PC-3 (cell line): ENCODE measurements around the gene EMX2. TPM values are rescaled to one million over a fixed set of nuclear protein-coding genes. Genes with fewer than 3 reads are reported as not detected.

Source experiments
- ATAC-seq: fragments of 200-7000 bp; cut with Tn5 transposase; 2 replicates; pipeline ENCODE4 v1.9.1; 2020; ENCODE audit warnings: mild to moderate bottlenecking, moderate library complexity
- BruUV-seq: library from RNA; stranded (reverse); fragments of 400-500 nt; replicated peaks from 2 replicates; lab custom pipeline; 2021; lab: Mats Ljungman, UMichigan
- CTCF ChIA-PET: fragments of 300-600 bp; sonication (Branson Sonifier 250); formaldehyde crosslinking; loops from one replicate; lab custom pipeline; 2022; ENCODE audit warnings: antibody characterized with exemption; lab: Charles Lee
- POLR2A ChIA-PET: fragments of 300-600 bp; sonication (Branson Sonifier 250); formaldehyde crosslinking; loops from one replicate; lab custom pipeline; 2022; ENCODE audit warnings: antibody characterized with exemption; ENCODE audit not compliant: unreplicated experiment; lab: Charles Lee
- DNase-seq: peaks from one replicate; pipeline ENCODE4 v3.0.0-alpha.2; 2015
- H2AFZ ChIP-seq: fragments of 300-600 bp; sonication (generic); 2 replicates; pipeline ENCODE4 v1.6.0; 2016; ENCODE audit warnings: antibody characterized with exemption, low read length
- H3F3A ChIP-seq: fragments of 300-600 bp; sonication (generic); one replicate; pipeline ENCODE4 v1.6.0; 2017; ENCODE audit warnings: antibody characterized with exemption, low read length, control low read depth, mild to moderate bottlenecking; ENCODE audit not compliant: unreplicated experiment
- H3K27ac ChIP-seq: fragments of 300-600 bp; sonication (generic); 2 replicates; pipeline ENCODE4 v1.5.1; 2016; ENCODE audit warnings: mild to moderate bottlenecking, low read length
- H3K27me3 ChIP-seq: fragments of 300-600 bp; sonication (generic); 2 replicates; pipeline ENCODE4 v1.6.1; 2016; ENCODE audit warnings: low read length, mixed read lengths
- H3K36me3 ChIP-seq: fragments of 300-600 bp; sonication (generic); 2 replicates; pipeline ENCODE4 v1.6.1; 2016; ENCODE audit warnings: low read depth, mixed run types, low read length, mixed read lengths
- H3K4me1 ChIP-seq: fragments of 300-600 bp; sonication (generic); 2 replicates; pipeline ENCODE4 v1.5.1; 2016; ENCODE audit warnings: low read length; ENCODE audit not compliant: insufficient read depth
- H3K4me2 ChIP-seq: fragments of 300-600 bp; sonication (generic); 2 replicates; pipeline ENCODE4 v1.6.0; 2016; ENCODE audit warnings: low read length
- H3K4me3 ChIP-seq: fragments of 300-600 bp; sonication (generic); 2 replicates; pipeline ENCODE4 v1.5.1; 2016; ENCODE audit warnings: mild to moderate bottlenecking, low read length, mixed read lengths
- H3K79me2 ChIP-seq: fragments of 300-600 bp; sonication (generic); 2 replicates; pipeline ENCODE4 v1.6.1; 2017; ENCODE audit warnings: low read length, mixed read lengths
- H3K9ac ChIP-seq: fragments of 300-600 bp; sonication (generic); 2 replicates; pipeline ENCODE4 v1.6.0; 2016; ENCODE audit warnings: mild to moderate bottlenecking, low read length
- H3K9me2 ChIP-seq: fragments of 300-600 bp; sonication (generic); replicated peaks from 2 replicates; pipeline ENCODE4 v1.6.1; 2016; ENCODE audit warnings: mixed run types, low read length, mixed read lengths
- H3K9me3 ChIP-seq: fragments of 300-600 bp; sonication (generic); 2 replicates; pipeline ENCODE4 v1.6.1; 2016; ENCODE audit warnings: low read length, mixed read lengths
- H4K20me1 ChIP-seq: fragments of 300-600 bp; sonication (generic); 2 replicates; pipeline ENCODE4 v1.6.1; 2016; ENCODE audit warnings: low read length, mixed read lengths
- CTCF ChIP-seq: fragments of 300-600 bp; sonication (generic); conservative IDR thresholded peaks from 2 replicates; pipeline ENCODE4 v1.5.1; 2017; ENCODE audit warnings: antibody characterized with exemption, low read depth, mild to moderate bottlenecking, low read length
- EZH2 ChIP-seq: fragments of 300-600 bp; sonication (generic); IDR thresholded peaks from one replicate; pipeline ENCODE4 v1.6.1; 2017; ENCODE audit warnings: antibody characterized with exemption, mild to moderate bottlenecking, low read length; ENCODE audit not compliant: unreplicated experiment
- EZH2phosphoT487 ChIP-seq: fragments of 300-600 bp; sonication (generic); IDR thresholded peaks from 2 replicates; pipeline ENCODE4 v1.6.1; 2018; ENCODE audit warnings: mild to moderate bottlenecking, antibody characterized with exemption, low read length, borderline replicate concordance
- intact Hi-C: fragments of 100-400 bp; cut with micrococcal nuclease; formaldehyde crosslinking; loops from 2 replicates; pipeline ENCODE4 v1.9.0; 2023
- total RNA-seq: library from RNA; depleted of rRNA; stranded (reverse); fragments of >200 nt; gene quantifications from 2 replicates; pipeline ENCODE4 v1.2.3, GENCODE V29; 2014

The EMX2 gene
- total RNA-seq, 1 experiment from 2014 or later: not detected

- BruUV-seq: no TSS peak
- no peak overlapping the region for H3K27ac ChIP-seq
- H3K79me2 ChIP-seq: no peaks in the 10 kb centered on the region
- no peak for DNase-seq
- H2AFZ ChIP-seq: no peak overlapping the region
- H3K4me1 ChIP-seq: no peaks in the 10 kb centered on the region
- peaks cover 85% of the 10 kb centered on the region for H3K27me3 ChIP-seq
- intact Hi-C loops: no loop called here
- H3K4me3 ChIP-seq: no peak overlapping the region
- no peaks in the 10 kb centered on the region for H3K9me3 ChIP-seq
- H3F3A ChIP-seq: no peaks in the 10 kb centered on the region
- CTCF ChIA-PET: no interaction called here
- no peak overlapping the region for H3K9ac ChIP-seq
- no peak for ATAC-seq
- no peaks in the 10 kb centered on the region for H4K20me1 ChIP-seq
- POLR2A ChIA-PET: no interaction called here
- no peak overlapping the region for H3K4me2 ChIP-seq
- H3K36me3 ChIP-seq: no peaks in the 10 kb centered on the region
- TF ChIP-seq EZH2phosphoT487 (no peak), EZH2 (no peak), CTCF (no peak)
- H3K9me2 ChIP-seq: no peaks in the 10 kb centered on the region
Observed at GRCh38 chr10:117516681-117517080, 25.9 kb upstream of the EMX2 start.

- H4K20me1 ChIP-seq: no peaks in the 10 kb centered on the region
- H3K4me3 ChIP-seq: no peak overlapping the region
- BruUV-seq: no TSS peak
- no peaks in the 10 kb centered on the region for H3K9me2 ChIP-seq
- H3K27me3 ChIP-seq: peaks cover 73% of the 10 kb centered on the region
- TF ChIP-seq CTCF (no peak), EZH2 (no peak), EZH2phosphoT487 (no peak)
- H2AFZ ChIP-seq: no peak overlapping the region
- no peak overlapping the region for H3K9ac ChIP-seq
- DNase-seq (no peak), ATAC-seq (no peak)
- no peak overlapping the region for H3K4me2 ChIP-seq
- H3K4me1 ChIP-seq: no peaks in the 10 kb centered on the region
- ChIA-PET POLR2A (no interaction called here), CTCF (no interaction called here)
- no peaks in the 10 kb centered on the region for H3F3A ChIP-seq
- H3K9me3 ChIP-seq: no peaks in the 10 kb centered on the region
- H3K36me3 ChIP-seq: no peaks in the 10 kb centered on the region
- intact Hi-C loops: no loop called here
- no peaks in the 10 kb centered on the region for H3K79me2 ChIP-seq
- H3K27ac ChIP-seq: no peak overlapping the region
Observed at GRCh38 chr10:117518246-117518645, 24.3 kb upstream of the EMX2 start.

- Histone ChIP-seq H3K79me2 (no peaks in the 10 kb centered on the region), H3K4me3 (no peak overlapping the region), H3F3A (no peaks in the 10 kb centered on the region), H4K20me1 (no peaks in the 10 kb centered on the region), H3K9me2 (no peaks in the 10 kb centered on the region), H3K4me2 (no peak overlapping the region), H2AFZ (no peak overlapping the region), H3K27me3 (peaks cover 62% of the 10 kb centered on the region), H3K36me3 (no peaks in the 10 kb centered on the region), H3K27ac (no peak overlapping the region), H3K4me1 (no peaks in the 10 kb centered on the region), H3K9me3 (no peaks in the 10 kb centered on the region), H3K9ac (no peak overlapping the region)
- intact Hi-C loops: no loop called here
- no TSS peak for BruUV-seq
- ChIA-PET POLR2A (no interaction called here), CTCF (no interaction called here)
- TF ChIP-seq EZH2phosphoT487 (no peak), EZH2 (no peak), CTCF (no peak)
- ATAC-seq: no peak
- DNase-seq: no peak
Observed at GRCh38 chr10:117519286-117519685, 23.3 kb upstream of the EMX2 start.
